ENCODE data around the gene LDLRAP1. TPM values are rescaled to one million over a fixed set of nuclear protein-coding genes. Genes with fewer than 3 reads are reported as not detected.

The LDLRAP1 gene
- total RNA-seq, 1 donor from 2014 or later = 1.6 TPM

GRCh38 chr1:25523542-25523941, 19.9 kb upstream of the LDLRAP1 start:
- DNase-seq (ENCODE audit: low spot score in 2 of 2) (no peak), FAIRE-seq (no peak)

GRCh38 chr1:25524568-25525360, 18.6 kb upstream of the LDLRAP1 start:
- DNase-seq (ENCODE audit: low spot score in 2 of 2) (no peak), FAIRE-seq (no peak)

- DNase-seq (ENCODE audit: low spot score in 2 of 2) (no peak), FAIRE-seq (no peak)
These were observed 18.1 kb upstream of the LDLRAP1 start for GRCh38 chr1:25525361-25525688.

- DNase-seq (ENCODE audit: low spot score in 2 of 2) (no peak), FAIRE-seq (no peak)
These were observed 16.7 kb upstream of the LDLRAP1 start for GRCh38 chr1:25526753-25527152.

GRCh38 chr1:25527226-25527846, 16.1 kb upstream of the LDLRAP1 start:
- FAIRE-seq = no peak
- DNase-seq (ENCODE audit: low spot score in 2 of 2) = no peak

- no peak for FAIRE-seq
- DNase-seq (ENCODE audit: low spot score in 2 of 2) = no peak
These were observed 15.3 kb upstream of the LDLRAP1 start for GRCh38 chr1:25527946-25528595.

GRCh38 chr1:25528881-25529517, 14.4 kb upstream of the LDLRAP1 start:
- no peak for FAIRE-seq

GRCh38 chr1:25529518-25530185, 13.8 kb upstream of the LDLRAP1 start:
- DNase-seq (ENCODE audit: low spot score in 2 of 2) (no peak), FAIRE-seq (no peak)

More at GRCh38 chr1:25528881-25529517, 14.4 kb upstream of the LDLRAP1 start:
- no peak for DNase-seq (ENCODE audit: low spot score in 2 of 2)

- FAIRE-seq = no peak
- no peak for DNase-seq (ENCODE audit: low spot score in 2 of 2)
These were observed 13.0 kb upstream of the LDLRAP1 start for GRCh38 chr1:25530186-25531081.

GRCh38 chr1:25531082-25531461, 12.3 kb upstream of the LDLRAP1 start:
- DNase-seq (ENCODE audit: low spot score in 2 of 2) (no peak), FAIRE-seq (no peak)

GRCh38 chr1:25532970-25533369, 10.4 kb upstream of the LDLRAP1 start:
- DNase-seq (ENCODE audit: low spot score in 2 of 2) (no peak), FAIRE-seq (no peak)

- FAIRE-seq = no peak
- DNase-seq (ENCODE audit: low spot score in 2 of 2) = no peak
These were observed 9.5 kb upstream of the LDLRAP1 start for GRCh38 chr1:25533775-25534409.

GRCh38 chr1:25534410-25534788, 9.0 kb upstream of the LDLRAP1 start:
- DNase-seq (ENCODE audit: low spot score in 2 of 2) = no peak
- FAIRE-seq = no peak

GRCh38 chr1:25536124-25536523, 7.3 kb upstream of the LDLRAP1 start:
- FAIRE-seq = no peak
- no peak for DNase-seq (ENCODE audit: low spot score in 2 of 2)

GRCh38 chr1:25537153-25537831, 6.1 kb upstream of the LDLRAP1 start:
- FAIRE-seq (no peak), DNase-seq (ENCODE audit: low spot score in 2 of 2) (no peak)

GRCh38 chr1:25538191-25538767, 5.1 kb upstream of the LDLRAP1 start:
- FAIRE-seq (no peak), DNase-seq (ENCODE audit: low spot score in 2 of 2) (no peak)

GRCh38 chr1:25540750-25541342, 2.6 kb upstream of the LDLRAP1 start:
- no peak for FAIRE-seq
- DNase-seq (ENCODE audit: low spot score in 2 of 2) = no peak

- DNase-seq (ENCODE audit: low spot score in 2 of 2) (no peak), FAIRE-seq (no peak)
These were observed 2.0 kb upstream of the LDLRAP1 start for GRCh38 chr1:25541425-25541824.
